AG09309 (cell line): ENCODE results near the gene NABP1.

Experiments used
- DNase-seq: peaks from one replicate; pipeline ENCODE4 v3.0.0-alpha.2; 2010; ENCODE audit warnings: low read depth
- H3K4me3 ChIP-seq: 2 replicates; pipeline ENCODE4 v1.5.1; 2011; ENCODE audit warnings: mild to moderate bottlenecking, low read depth, low read length, moderate library complexity; ENCODE audit not compliant: control insufficient read depth
- CTCF ChIP-seq: IDR thresholded peaks from 2 replicates; pipeline ENCODE4 v1.5.1; 2011; ENCODE audit warnings: mild to moderate bottlenecking, low read depth, low read length, inconsistent platforms; ENCODE audit not compliant: insufficient read depth, control insufficient read depth; ENCODE audit errors: missing control alignments

The NABP1 gene

GRCh38 chr2:191688934-191689695, 11.2 kb downstream of the NABP1 start:
- no peak overlapping the region for H3K4me3 ChIP-seq
- TF ChIP-seq CTCF = no peak
- peak; percentile 80 for DNase-seq

GRCh38 chr2:191690327-191690726, 12.4 kb downstream of the NABP1 start:
- no peak overlapping the region for H3K4me3 ChIP-seq
- TF ChIP-seq CTCF = no peak

GRCh38 chr2:191691016-191691735, 13.2 kb downstream of the NABP1 start:
- TF ChIP-seq CTCF = peak; percentile 72
- no peak overlapping the region for H3K4me3 ChIP-seq
- peak; percentile 79 for DNase-seq

More at GRCh38 chr2:191690327-191690726, 12.4 kb downstream of the NABP1 start:
- no peak for DNase-seq

- no peak for DNase-seq
- H3K4me3 ChIP-seq = no peak overlapping the region
- no peak for TF ChIP-seq CTCF
Observed at GRCh38 chr2:191691898-191692297, 14.0 kb downstream of the NABP1 start.

GRCh38 chr2:191692502-191693115, 14.7 kb downstream of the NABP1 start:
- H3K4me3 ChIP-seq = no peak overlapping the region
- TF ChIP-seq CTCF = no peak
- DNase-seq = no peak

GRCh38 chr2:191693166-191693565, 15.2 kb downstream of the NABP1 start:
- no peak for DNase-seq
- no peak for TF ChIP-seq CTCF
- H3K4me3 ChIP-seq = no peak overlapping the region
